Measurements from ENCODE around the gene PRR20E.

DNA sequence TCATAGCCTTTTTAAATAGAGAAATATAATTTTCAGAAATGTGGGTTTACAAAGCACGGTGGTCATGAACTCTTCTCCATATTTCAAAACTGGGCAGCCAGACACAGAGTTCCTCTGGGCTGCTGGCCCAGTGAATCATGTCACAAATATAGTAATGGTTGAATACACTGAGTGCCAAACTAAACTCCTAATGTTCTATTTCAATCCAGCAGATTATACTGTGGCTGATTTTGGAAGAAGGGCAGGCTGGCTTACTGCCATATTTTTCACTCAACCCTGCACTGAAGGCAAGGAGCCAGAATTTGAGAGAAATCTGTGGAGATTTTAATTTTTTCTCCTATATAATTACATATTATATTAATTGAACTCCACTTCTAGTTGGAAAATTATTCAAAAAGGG lies 43.3 kb upstream of the PRR20E start:
- no peak for TF ChIP-seq CTCF (IDR thresholded peaks at IDR 0.05)
- no peak for TF ChIP-seq POLR2A (IDR thresholded peaks at IDR 0.05)

Measured in right lobe of liver (tissue), 4 donors.